ENCODE results near the gene ARHGEF38. TPM values are rescaled to one million over a fixed set of nuclear protein-coding genes. Genes with fewer than 3 reads are reported as not detected.

The ARHGEF38 gene
- total RNA-seq, 2 experiments from 2014 or later: not detected

DNA sequence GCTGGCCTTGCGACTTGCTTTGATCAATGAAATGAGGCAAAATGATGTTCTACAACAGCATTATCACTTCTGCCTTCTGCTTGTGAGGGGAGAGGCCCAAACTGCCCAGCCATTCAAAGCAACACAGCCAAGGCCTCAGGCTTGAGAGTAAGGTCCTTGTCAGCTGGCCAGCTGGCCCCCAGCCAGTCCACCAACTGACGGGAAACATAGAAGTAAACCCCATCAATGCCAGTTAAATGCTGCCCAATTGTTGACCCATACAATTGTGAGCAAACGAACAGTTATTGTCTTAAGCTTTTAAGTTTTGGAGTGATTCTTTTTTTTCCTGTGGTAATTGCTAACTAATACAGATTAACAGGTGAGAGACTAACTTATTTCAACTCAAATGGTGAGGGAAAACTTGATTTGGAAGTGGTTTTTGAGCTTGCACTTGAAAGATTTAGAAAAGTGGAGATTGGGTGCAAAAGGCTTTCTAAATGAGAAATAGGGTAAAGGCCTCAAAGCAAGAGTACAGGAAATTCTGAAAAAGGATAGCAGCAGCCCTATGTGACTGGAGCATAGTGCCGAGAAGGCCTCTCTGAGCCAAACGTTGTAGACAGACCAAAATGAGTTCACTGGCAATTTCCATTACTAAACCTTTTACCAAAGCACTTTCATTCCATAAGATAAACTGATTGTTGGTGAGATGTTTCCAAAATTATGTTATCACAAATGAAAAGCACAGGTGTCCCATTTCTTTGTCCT is 66.9 kb downstream of the ARHGEF38 start:
- no peaks in the 10 kb centered on the region for H3K9me3 Mint-ChIP-seq
- TF ChIP-seq, protein P1, sequence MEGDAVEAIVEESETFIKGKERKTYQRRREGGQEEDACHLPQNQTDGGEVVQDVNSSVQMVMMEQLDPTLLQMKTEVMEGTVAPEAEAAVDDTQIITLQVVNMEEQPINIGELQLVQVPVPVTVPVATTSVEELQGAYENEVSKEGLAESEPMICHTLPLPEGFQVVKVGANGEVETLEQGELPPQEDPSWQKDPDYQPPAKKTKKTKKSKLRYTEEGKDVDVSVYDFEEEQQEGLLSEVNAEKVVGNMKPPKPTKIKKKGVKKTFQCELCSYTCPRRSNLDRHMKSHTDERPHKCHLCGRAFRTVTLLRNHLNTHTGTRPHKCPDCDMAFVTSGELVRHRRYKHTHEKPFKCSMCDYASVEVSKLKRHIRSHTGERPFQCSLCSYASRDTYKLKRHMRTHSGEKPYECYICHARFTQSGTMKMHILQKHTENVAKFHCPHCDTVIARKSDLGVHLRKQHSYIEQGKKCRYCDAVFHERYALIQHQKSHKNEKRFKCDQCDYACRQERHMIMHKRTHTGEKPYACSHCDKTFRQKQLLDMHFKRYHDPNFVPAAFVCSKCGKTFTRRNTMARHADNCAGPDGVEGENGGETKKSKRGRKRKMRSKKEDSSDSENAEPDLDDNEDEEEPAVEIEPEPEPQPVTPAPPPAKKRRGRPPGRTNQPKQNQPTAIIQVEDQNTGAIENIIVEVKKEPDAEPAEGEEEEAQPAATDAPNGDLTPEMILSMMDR (IDR thresholded peaks at IDR 0.05): no peak
- ATAC-seq: no peak
- H3K36me3 Mint-ChIP-seq (ENCODE audit: low read depth): no peaks in the 10 kb centered on the region
- no peak overlapping the region for H3K4me3 Mint-ChIP-seq
- H3K27ac Mint-ChIP-seq: no peak overlapping the region
- ChIA-PET POLR2A (no interaction called here), CTCF (no interaction called here)
- H3K27me3 Mint-ChIP-seq: no peaks in the 10 kb centered on the region
- no peaks in the 10 kb centered on the region for H3K4me1 Mint-ChIP-seq (ENCODE audit: low read depth)
- DNase-seq: no peak
- intact Hi-C loops (cut with micrococcal nuclease): no loop called here

- DNase-seq (no peak), ATAC-seq (no peak)
- ChIA-PET CTCF (no interaction called here), POLR2A (no interaction called here)
- Mint-ChIP-seq H3K4me3 (no peak overlapping the region), H3K27ac (no peak overlapping the region), H3K36me3 (ENCODE audit: low read depth) (no peaks in the 10 kb centered on the region), H3K27me3 (no peaks in the 10 kb centered on the region), H3K4me1 (ENCODE audit: low read depth) (no peaks in the 10 kb centered on the region), H3K9me3 (no peaks in the 10 kb centered on the region)
- intact Hi-C loops (cut with micrococcal nuclease): no loop called here
- TF ChIP-seq, protein P1 (IDR thresholded peaks at IDR 0.05): no peak
These were observed 68.4 kb downstream of the ARHGEF38 start for GRCh38 chr4:105620640-105621323.

- TF ChIP-seq, protein P1 (IDR thresholded peaks at IDR 0.05): no peak
- Mint-ChIP-seq H3K27ac (no peak overlapping the region), H3K36me3 (ENCODE audit: low read depth) (no peaks in the 10 kb centered on the region), H3K9me3 (no peaks in the 10 kb centered on the region), H3K4me3 (no peak overlapping the region), H3K4me1 (ENCODE audit: low read depth) (no peaks in the 10 kb centered on the region), H3K27me3 (peaks cover 3% of the 10 kb centered on the region)
- ATAC-seq (no peak), DNase-seq (no peak)
- intact Hi-C loops (cut with micrococcal nuclease): no loop called here
- POLR2A ChIA-PET: no interaction called here
- CTCF ChIA-PET: no interaction called here
These were observed 69.8 kb downstream of the ARHGEF38 start for GRCh38 chr4:105622269-105622668.

GRCh38 chr4:105623099-105623498 is 70.7 kb downstream of the ARHGEF38 start:
- ChIA-PET CTCF (no interaction called here), POLR2A (no interaction called here)
- no peaks in the 10 kb centered on the region for H3K36me3 Mint-ChIP-seq (ENCODE audit: low read depth)
- DNase-seq (no peak), ATAC-seq (no peak)
- intact Hi-C loops (cut with micrococcal nuclease): no loop called here
- H3K4me3 Mint-ChIP-seq: no peak overlapping the region
- TF ChIP-seq, protein P1 (IDR thresholded peaks at IDR 0.05): no peak
- H3K4me1 Mint-ChIP-seq (ENCODE audit: low read depth): no peaks in the 10 kb centered on the region
- H3K27me3 Mint-ChIP-seq: peaks cover 4% of the 10 kb centered on the region
- no peaks in the 10 kb centered on the region for H3K9me3 Mint-ChIP-seq
- no peak overlapping the region for H3K27ac Mint-ChIP-seq

DNA sequence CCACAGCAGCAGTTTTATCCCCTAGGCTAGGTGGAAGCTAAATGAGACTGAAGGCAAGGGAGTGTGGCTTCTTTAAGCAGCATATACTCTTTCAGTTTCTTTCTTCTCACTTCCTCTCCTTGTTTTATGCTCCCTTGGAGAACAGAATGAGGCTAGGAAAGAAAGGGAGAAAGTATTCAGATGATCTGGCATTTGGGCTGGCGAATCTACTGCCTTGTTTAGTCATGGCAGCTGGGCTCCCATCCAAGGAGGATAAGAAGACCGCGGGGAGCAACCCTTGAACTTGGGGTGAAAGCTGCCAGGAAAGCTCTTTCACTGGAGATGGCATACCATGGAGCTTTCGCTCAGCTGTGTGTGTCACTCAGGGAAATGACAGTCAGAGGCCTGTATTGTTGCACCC is 72.1 kb downstream of the ARHGEF38 start:
- Mint-ChIP-seq H3K27ac (no peak overlapping the region), H3K4me3 (no peak overlapping the region), H3K9me3 (no peaks in the 10 kb centered on the region), H3K27me3 (peaks cover 10% of the 10 kb centered on the region), H3K36me3 (ENCODE audit: low read depth) (no peaks in the 10 kb centered on the region), H3K4me1 (ENCODE audit: low read depth) (no peaks in the 10 kb centered on the region)
- ATAC-seq (no peak), DNase-seq (no peak)
- ChIA-PET CTCF (no interaction called here), POLR2A (no interaction called here)
- TF ChIP-seq, protein P1 (IDR thresholded peaks at IDR 0.05): no peak
- intact Hi-C loops (cut with micrococcal nuclease): no loop called here

Measured in activated CD8-positive, alpha-beta T cell treated with anti-CD3 and anti-CD28 coated beads for 36 hours (primary cell).